Activated T-helper 1 cell treated with anti-CD3 and anti-CD28 coated beads, Interleukin-12 subunit alpha, Interleukin-12 subunit beta, Interleukin-2, Interleukin-4 antibody, amounts not matched to agents 30 ng/mL and 10 ng/mL and 1 ng/mL, durations not matched to agents 14 hours and 24 hours and 36 hours (primary cell): ENCODE results near the gene KY. TPM values are rescaled to one million over a fixed set of nuclear protein-coding genes. Genes with fewer than 3 reads are reported as not detected.

Experiments used
- DNase-seq: peaks from one replicate; pipeline ENCODE4 v3.0.0; 2021; ENCODE audit warnings: low spot score
- H3K27ac Mint-ChIP-seq: one replicate; pipeline ENCODE4 v1.8.0; 2021; ENCODE audit warnings: mild to moderate bottlenecking, mixed read lengths
- H3K27me3 Mint-ChIP-seq: one replicate; pipeline ENCODE4 v1.8.0; 2022; ENCODE audit warnings: mild to moderate bottlenecking, moderate library complexity, mixed read lengths; ENCODE audit not compliant: insufficient read depth
- H3K36me3 Mint-ChIP-seq: one replicate; pipeline ENCODE4 v1.8.0; 2021; ENCODE audit warnings: low read depth, mixed read lengths
- H3K4me1 Mint-ChIP-seq: one replicate; pipeline ENCODE4 v1.8.0; 2021; ENCODE audit warnings: low read depth, mixed read lengths
- H3K4me3 Mint-ChIP-seq: one replicate; pipeline ENCODE4 v1.8.0; 2021; ENCODE audit warnings: mild to moderate bottlenecking, moderate library complexity, mixed read lengths
- H3K9me3 Mint-ChIP-seq: one replicate; pipeline ENCODE4 v1.8.0; 2021; ENCODE audit warnings: mixed read lengths
- intact Hi-C: fragments of 100-400 bp; cut with micrococcal nuclease; formaldehyde crosslinking; loops from one replicate; pipeline ENCODE4 v1.15.1; 2024
- total RNA-seq: library from RNA; stranded (reverse); gene quantifications from 2 replicates; pipeline ENCODE4 v1.2.3, GENCODE V29; 2022

The KY gene
- total RNA-seq, 1 donor from 2014 or later, result not detected

GRCh38 chr3:134647902-134648760, 2.7 kb downstream of the KY start:
- Mint-ChIP-seq H3K4me3 (no peak overlapping the region), H3K27me3 (peaks cover 17% of the 10 kb centered on the region), H3K36me3 (no peaks in the 10 kb centered on the region)

GRCh38 chr3:134646086-134646485, 4.7 kb downstream of the KY start:
- no peaks in the 10 kb centered on the region for H3K36me3 Mint-ChIP-seq
- intact Hi-C loops, result no loop called here
- no peaks in the 10 kb centered on the region for H3K9me3 Mint-ChIP-seq
- no peak for DNase-seq
- H3K4me1 Mint-ChIP-seq, result no peaks in the 10 kb centered on the region
- H3K4me3 Mint-ChIP-seq, result no peak overlapping the region
- H3K27me3 Mint-ChIP-seq, result peaks cover 8% of the 10 kb centered on the region
- H3K27ac Mint-ChIP-seq, result no peak overlapping the region

More at GRCh38 chr3:134647902-134648760, 2.7 kb downstream of the KY start:
- Mint-ChIP-seq H3K4me1 (no peaks in the 10 kb centered on the region), H3K27ac (no peak overlapping the region), H3K9me3 (no peaks in the 10 kb centered on the region)
- intact Hi-C loops, result no loop called here
- DNase-seq, result no peak

DNA sequence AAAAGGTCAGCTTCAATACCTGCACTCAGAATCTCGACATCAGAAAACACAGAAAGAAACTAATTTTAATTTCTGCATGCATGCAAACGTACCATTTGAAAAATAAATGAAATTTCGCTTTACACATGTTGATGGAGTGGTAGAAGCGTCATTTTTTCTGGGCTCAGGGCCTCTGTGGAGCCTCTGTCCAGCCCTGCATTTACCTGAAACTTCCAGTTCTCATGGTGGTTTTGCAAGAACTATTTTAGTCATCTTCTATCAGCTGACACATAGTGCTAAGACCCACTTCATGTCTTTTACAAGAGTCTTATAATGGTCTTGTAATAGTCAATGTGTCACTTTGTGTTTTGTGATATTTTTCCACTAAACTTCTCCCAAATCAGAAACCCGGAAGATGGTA, 5.3 kb downstream of the KY start:
- H3K27me3 Mint-ChIP-seq, result peaks cover 7% of the 10 kb centered on the region
- H3K27ac Mint-ChIP-seq, result no peak overlapping the region
- H3K36me3 Mint-ChIP-seq, result no peaks in the 10 kb centered on the region
- no peaks in the 10 kb centered on the region for H3K9me3 Mint-ChIP-seq
- no peak for DNase-seq
- intact Hi-C loops, result no loop called here
- no peak overlapping the region for H3K4me3 Mint-ChIP-seq
- no peaks in the 10 kb centered on the region for H3K4me1 Mint-ChIP-seq

DNA sequence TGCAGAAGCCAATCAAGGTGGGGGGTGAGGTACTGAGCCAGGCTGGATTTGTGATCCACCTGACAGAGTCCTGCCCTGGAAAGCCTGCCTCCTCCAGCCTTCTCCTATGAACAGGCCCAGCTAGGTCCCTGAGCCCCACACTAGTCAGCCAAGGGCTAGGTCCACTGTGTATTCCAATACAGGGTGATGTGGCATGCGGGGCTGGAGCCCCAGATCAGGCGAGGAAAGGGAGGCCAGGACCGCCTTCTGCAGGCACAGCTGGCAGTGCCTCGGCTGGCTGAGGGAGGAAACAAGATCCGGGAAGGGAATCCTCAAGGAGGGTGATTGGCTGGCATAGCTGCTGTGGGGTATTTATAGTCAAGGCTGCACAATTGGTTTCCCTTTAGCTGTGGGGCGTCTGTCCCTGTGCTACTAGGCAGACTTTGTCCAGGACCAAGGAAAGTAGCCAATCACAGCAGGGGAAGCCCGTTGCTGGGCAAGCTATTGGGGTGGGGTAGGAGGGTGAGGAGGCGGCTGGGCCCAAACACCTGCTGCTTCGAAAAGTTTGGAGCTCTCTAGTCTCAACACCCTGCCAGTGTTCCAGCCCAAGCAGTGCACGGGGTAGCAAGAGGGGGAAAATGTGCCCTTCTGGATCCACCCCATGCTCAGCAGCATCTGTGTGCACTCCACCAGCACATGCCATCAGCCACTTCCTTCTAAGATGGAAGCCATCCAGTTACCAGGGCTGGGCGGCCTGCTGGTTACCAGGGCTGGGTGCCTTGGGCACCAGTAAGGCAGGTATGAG, 5.9 kb downstream of the KY start:
- Mint-ChIP-seq H3K9me3 (no peaks in the 10 kb centered on the region), H3K27me3 (peaks cover 1% of the 10 kb centered on the region), H3K36me3 (no peaks in the 10 kb centered on the region), H3K4me1 (no peaks in the 10 kb centered on the region), H3K4me3 (no peak overlapping the region), H3K27ac (no peak overlapping the region)
- intact Hi-C loops, result no loop called here
- DNase-seq, result no peak

DNA sequence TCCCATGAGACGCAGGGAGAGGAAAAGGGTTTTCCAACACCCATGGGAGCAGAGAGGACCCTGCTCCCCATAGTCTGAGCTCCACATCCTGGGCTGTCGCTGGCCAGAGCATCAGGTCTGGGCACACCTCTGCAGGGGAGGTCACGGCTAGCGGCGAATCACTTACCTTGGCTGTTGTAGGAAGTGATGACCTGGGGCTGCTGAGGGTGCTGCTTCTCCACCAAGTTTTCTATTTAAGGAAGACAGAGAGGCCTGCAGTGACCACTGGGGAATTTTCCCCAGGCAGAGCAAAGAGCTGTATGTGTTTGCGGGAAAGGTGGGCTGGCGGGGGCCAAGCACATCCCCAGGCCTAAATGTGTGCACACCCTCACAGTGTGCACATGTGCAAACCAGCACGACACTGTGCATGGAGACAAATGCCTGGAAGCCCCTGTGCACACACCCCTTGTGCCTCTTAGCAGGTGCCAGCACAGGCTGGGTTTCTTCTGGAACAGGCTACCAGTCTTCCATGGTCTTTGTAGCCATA, 7.6 kb downstream of the KY start:
- DNase-seq, result no peak
- no peaks in the 10 kb centered on the region for H3K4me1 Mint-ChIP-seq
- no peaks in the 10 kb centered on the region for H3K36me3 Mint-ChIP-seq
- no peaks in the 10 kb centered on the region for H3K27me3 Mint-ChIP-seq
- H3K4me3 Mint-ChIP-seq, result no peak overlapping the region
- intact Hi-C loops, result no loop called here
- no peaks in the 10 kb centered on the region for H3K9me3 Mint-ChIP-seq
- H3K27ac Mint-ChIP-seq, result no peak overlapping the region

DNA sequence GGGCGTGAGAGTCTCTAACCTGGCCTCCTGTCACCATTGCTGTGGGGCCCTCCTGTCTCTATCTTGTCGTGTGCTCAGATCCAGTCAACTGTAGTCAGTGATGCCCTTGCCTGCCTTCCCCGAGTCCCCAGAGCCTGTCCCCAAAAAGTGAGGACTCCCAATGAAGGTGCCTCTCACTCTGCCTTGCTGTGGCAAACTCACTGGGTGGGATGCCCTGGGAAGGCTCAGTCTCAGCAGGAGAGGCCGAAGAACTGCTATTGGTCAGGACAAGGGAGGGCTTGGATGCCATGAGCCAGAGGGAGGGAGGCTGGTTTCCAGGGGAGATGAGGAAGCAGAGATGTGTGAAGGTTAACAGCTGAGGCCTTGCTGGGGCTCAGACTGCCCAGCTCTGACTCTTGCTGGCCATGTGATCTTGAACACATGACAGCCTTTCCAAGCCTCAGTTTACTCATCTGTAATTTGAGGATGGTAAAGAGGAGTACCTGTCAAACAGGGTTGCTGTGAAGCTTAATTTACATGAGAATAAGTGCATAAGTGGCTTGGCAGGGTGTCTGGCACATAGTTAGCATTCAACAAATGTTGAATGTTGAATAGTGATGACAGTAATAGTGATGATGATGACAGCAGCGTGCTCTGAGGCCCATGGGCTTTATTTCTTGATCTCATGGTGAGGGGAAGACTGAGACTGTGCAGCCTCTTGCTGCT, 8.2 kb downstream of the KY start:
- intact Hi-C loops, result no loop called here
- no peaks in the 10 kb centered on the region for H3K27me3 Mint-ChIP-seq
- no peaks in the 10 kb centered on the region for H3K36me3 Mint-ChIP-seq
- no peaks in the 10 kb centered on the region for H3K4me1 Mint-ChIP-seq
- H3K9me3 Mint-ChIP-seq, result no peaks in the 10 kb centered on the region
- H3K4me3 Mint-ChIP-seq, result no peak overlapping the region
- H3K27ac Mint-ChIP-seq, result no peak overlapping the region
- no peak for DNase-seq

DNA sequence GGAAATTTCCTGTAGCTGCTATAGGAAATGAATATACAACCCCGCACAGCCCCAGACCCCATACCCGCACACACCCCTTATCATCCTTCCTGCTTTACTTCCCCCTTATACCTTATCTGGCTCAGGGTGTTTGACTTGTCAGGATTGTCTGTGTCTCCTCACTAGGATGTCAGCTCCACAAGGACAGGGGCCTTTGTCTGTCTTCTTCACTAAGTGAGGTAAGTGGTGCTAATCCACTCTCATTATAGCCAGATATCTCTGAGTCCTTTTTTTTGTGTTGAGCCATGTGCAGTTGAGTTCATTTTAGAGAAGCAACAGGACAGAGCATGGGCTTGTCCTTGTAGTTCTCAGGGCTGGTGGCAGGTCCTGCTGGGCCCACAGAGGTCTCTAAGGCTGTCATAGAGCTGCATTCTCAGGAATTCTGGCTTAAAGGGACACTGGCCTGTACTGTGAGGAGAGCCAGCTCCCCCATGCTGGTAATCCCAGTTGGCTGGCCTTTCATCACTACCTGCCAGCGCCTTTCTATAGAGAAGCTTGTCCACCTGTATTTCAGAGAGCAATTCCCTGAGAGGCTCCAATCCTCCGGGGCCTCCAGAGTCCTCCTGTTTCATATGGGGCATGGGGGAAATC, 9.0 kb downstream of the KY start:
- no peak overlapping the region for H3K27ac Mint-ChIP-seq

DNA sequence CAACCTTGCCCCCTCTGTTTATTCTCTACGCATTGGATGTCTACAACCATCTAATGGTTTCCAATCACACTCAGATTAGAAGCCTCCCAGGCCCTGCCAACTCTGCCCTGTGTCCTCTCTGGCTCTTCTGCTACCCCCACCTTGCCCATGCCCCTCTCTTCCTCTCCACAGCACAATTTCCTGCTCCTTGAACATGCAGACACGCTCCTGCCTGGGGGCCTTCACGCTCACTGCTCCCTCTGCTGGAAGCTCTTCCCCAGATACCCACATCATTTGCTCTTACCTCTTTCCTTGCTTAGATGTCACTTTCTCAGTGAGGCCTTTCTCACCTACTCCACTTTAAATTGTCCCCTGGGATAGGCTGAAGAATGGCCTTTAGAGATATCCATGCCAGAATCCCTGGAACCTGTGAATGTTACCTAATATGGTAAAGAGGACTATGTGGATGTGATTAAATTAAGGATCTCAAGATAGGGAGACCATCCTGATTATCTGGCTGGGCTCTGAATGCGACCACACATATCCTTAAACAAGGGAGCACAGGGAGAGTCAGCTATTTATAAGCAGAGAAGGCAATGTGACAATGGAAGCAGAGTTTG, 9.9 kb downstream of the KY start:
- no peaks in the 10 kb centered on the region for H3K27me3 Mint-ChIP-seq
- H3K4me1 Mint-ChIP-seq, result no peaks in the 10 kb centered on the region
- H3K9me3 Mint-ChIP-seq, result no peaks in the 10 kb centered on the region
- H3K4me3 Mint-ChIP-seq, result no peak overlapping the region
- H3K36me3 Mint-ChIP-seq, result no peaks in the 10 kb centered on the region
- H3K27ac Mint-ChIP-seq, result no peak overlapping the region
- DNase-seq, result no peak
- intact Hi-C loops, result loop anchor here (1.0 kb wide), 1 partner anchor 40 kb away; no protein-coding TSS in a partner anchor

More for the DNA sequence above, 9.0 kb downstream of the KY start:
- intact Hi-C loops, result loop anchor here (1.0 kb wide), 1 partner anchor 40 kb away; no protein-coding TSS in a partner anchor
- Mint-ChIP-seq H3K4me1 (no peaks in the 10 kb centered on the region), H3K27me3 (no peaks in the 10 kb centered on the region), H3K9me3 (no peaks in the 10 kb centered on the region), H3K36me3 (no peaks in the 10 kb centered on the region), H3K4me3 (no peak overlapping the region)
- no peak for DNase-seq

GRCh38 chr3:134640378-134640777, 10.4 kb downstream of the KY start:
- no peak overlapping the region for H3K4me3 Mint-ChIP-seq
- intact Hi-C loops, result no loop called here
- H3K9me3 Mint-ChIP-seq, result no peaks in the 10 kb centered on the region
- no peaks in the 10 kb centered on the region for H3K27me3 Mint-ChIP-seq
- H3K36me3 Mint-ChIP-seq, result no peaks in the 10 kb centered on the region
- no peak for DNase-seq
- H3K4me1 Mint-ChIP-seq, result no peaks in the 10 kb centered on the region
- no peak overlapping the region for H3K27ac Mint-ChIP-seq

DNA sequence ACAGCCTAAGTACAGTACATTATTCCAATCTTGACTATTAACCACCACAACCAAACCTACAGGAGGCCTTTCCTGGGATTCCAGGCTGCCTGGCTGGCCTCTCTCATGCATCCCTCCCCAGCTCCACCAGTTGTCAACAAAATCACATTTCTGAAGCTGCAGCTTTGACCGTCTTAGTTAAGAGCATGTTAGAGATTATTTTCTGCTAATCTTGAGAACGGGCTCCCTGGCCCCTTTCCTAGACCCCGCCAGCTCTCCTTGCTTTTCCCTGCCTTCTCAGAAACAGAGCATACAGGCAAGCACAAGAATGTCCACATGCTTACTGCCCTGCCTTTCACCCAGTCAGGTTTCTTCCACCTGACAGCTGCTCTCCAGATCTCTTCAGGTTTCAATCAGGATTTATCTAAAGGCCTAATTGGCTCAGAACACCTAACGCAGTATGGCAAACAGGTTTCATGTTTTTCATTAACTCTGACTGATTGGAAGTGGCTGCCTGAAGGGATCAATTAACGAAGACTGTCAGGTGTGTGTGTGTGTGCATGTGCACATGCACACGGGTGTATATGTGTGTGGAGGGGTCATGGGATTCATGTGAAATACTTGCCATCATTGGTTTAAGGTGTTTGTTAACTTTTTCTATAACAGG, 12.3 kb downstream of the KY start:
- H3K4me3 Mint-ChIP-seq, result no peak overlapping the region
- H3K36me3 Mint-ChIP-seq, result no peaks in the 10 kb centered on the region
- H3K27ac Mint-ChIP-seq, result no peak overlapping the region
- intact Hi-C loops, result no loop called here
- no peaks in the 10 kb centered on the region for H3K4me1 Mint-ChIP-seq
- H3K27me3 Mint-ChIP-seq, result peaks cover 4% of the 10 kb centered on the region
- no peaks in the 10 kb centered on the region for H3K9me3 Mint-ChIP-seq
- DNase-seq, result no peak

- no peak overlapping the region for H3K4me3 Mint-ChIP-seq
- H3K36me3 Mint-ChIP-seq, result no peaks in the 10 kb centered on the region
- H3K9me3 Mint-ChIP-seq, result no peaks in the 10 kb centered on the region
- H3K4me1 Mint-ChIP-seq, result no peaks in the 10 kb centered on the region
- DNase-seq, result no peak
- H3K27ac Mint-ChIP-seq, result no peak overlapping the region
- peaks cover 6% of the 10 kb centered on the region for H3K27me3 Mint-ChIP-seq
- intact Hi-C loops, result no loop called here
These were observed 14.4 kb downstream of the KY start for GRCh38 chr3:134636406-134636805.

DNA sequence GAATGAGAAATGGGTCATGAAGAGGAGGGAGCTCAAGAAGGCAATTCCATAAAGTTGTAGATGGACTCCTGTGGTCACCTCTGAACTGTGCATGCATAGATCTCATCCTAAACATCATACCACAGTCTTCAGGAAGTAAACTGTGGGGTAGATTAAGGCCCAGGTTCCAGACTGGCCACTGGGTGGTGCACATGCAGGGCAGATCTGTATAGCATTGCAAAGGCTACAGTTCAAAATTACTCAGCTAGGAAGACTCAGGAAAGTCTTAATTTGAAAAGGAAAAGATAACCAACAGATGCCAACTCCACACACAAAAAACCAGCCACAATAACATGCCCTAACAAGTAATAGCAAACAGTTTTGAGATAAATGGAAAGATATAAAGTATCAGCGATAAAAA, 20.3 kb downstream of the KY start:
- no peak for DNase-seq

More for the DNA sequence above, 20.3 kb downstream of the KY start:
- H3K27ac Mint-ChIP-seq, result no peak overlapping the region
- H3K9me3 Mint-ChIP-seq, result peaks cover 11% of the 10 kb centered on the region
- intact Hi-C loops, result no loop called here
- H3K4me3 Mint-ChIP-seq, result no peak overlapping the region
- no peaks in the 10 kb centered on the region for H3K4me1 Mint-ChIP-seq
- H3K27me3 Mint-ChIP-seq, result peaks cover 6% of the 10 kb centered on the region
- H3K36me3 Mint-ChIP-seq, result no peaks in the 10 kb centered on the region
